ENCODE data around the gene SEZ6L. TPM values are rescaled to one million over a fixed set of nuclear protein-coding genes. Genes with fewer than 3 reads are reported as not detected.

The SEZ6L gene
- total and polyA plus RNA-seq, 9 donors, result 0.10 to 0.32 (median 0.15) TPM; not detected in 3

- H3K9me3 ChIP-seq, result no peaks in the 10 kb centered on the region
- TF ChIP-seq POLR2A (IDR thresholded peaks at IDR 0.05), result no peak
- TF ChIP-seq, protein P1, sequence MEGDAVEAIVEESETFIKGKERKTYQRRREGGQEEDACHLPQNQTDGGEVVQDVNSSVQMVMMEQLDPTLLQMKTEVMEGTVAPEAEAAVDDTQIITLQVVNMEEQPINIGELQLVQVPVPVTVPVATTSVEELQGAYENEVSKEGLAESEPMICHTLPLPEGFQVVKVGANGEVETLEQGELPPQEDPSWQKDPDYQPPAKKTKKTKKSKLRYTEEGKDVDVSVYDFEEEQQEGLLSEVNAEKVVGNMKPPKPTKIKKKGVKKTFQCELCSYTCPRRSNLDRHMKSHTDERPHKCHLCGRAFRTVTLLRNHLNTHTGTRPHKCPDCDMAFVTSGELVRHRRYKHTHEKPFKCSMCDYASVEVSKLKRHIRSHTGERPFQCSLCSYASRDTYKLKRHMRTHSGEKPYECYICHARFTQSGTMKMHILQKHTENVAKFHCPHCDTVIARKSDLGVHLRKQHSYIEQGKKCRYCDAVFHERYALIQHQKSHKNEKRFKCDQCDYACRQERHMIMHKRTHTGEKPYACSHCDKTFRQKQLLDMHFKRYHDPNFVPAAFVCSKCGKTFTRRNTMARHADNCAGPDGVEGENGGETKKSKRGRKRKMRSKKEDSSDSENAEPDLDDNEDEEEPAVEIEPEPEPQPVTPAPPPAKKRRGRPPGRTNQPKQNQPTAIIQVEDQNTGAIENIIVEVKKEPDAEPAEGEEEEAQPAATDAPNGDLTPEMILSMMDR (IDR thresholded peaks at IDR 0.05), result no peak
- TF ChIP-seq EP300 (IDR thresholded peaks at IDR 0.05), result no peak
- no peaks in the 10 kb centered on the region for H3K27me3 ChIP-seq
- no peak for DNase-seq
- H3K27ac ChIP-seq, result no peak overlapping the region
- H3K36me3 ChIP-seq, result no peaks in the 10 kb centered on the region
- no peaks in the 10 kb centered on the region for H3K4me1 ChIP-seq (ENCODE audit: insufficient read depth)
- WGBS, 3 donors, result 64 to 67% (median 65%) methylated on average over 5 of the region's 5 CpGs
- intact Hi-C loops (cut with DNase I), result no loop called here
- H3K4me3 ChIP-seq, result no peak overlapping the region
Measured at GRCh38 chr22:26251869-26252268, 82.6 kb downstream of the SEZ6L start.

DNA sequence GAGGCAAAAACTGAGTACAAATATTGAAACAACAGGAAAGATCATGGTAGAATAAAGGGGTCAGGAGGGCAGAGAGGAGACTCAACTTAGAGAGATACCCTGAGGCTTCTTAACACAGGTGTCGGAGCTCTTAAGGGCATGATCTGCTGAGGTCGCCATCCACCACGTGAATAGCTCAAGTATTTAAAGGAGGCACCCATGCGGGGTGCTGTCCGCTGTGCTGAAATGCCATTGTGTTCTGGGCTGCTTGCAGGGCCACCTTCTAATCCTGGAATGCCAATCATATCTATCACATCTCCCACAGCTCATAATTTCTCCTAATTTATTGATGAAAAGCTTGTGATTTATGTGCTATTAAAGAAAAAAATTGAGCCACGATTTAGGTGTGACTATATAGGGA lies 90.2 kb downstream of the SEZ6L start:
- DNase-seq, result no peak
- intact Hi-C loops (cut with DNase I), result no loop called here
- no peaks in the 10 kb centered on the region for H3K9me3 ChIP-seq
- no peaks in the 10 kb centered on the region for H3K27me3 ChIP-seq
- H3K36me3 ChIP-seq, result no peaks in the 10 kb centered on the region
- TF ChIP-seq EP300 (IDR thresholded peaks at IDR 0.05) (no peak), POLR2A (IDR thresholded peaks at IDR 0.05) (no peak)
- TF ChIP-seq, protein P1 (IDR thresholded peaks at IDR 0.05), result no peak
- H3K27ac ChIP-seq, result no peak overlapping the region
- H3K4me1 ChIP-seq (ENCODE audit: insufficient read depth), result no peaks in the 10 kb centered on the region
- no peak overlapping the region for H3K4me3 ChIP-seq
- WGBS, 3 donors, result 1 to 4% (median 2%) methylated on average over 6 of the region's 6 CpGs

GRCh38 chr22:26264162-26264561 lies 94.9 kb downstream of the SEZ6L start:
- H3K27me3 ChIP-seq, result no peaks in the 10 kb centered on the region
- TF ChIP-seq EP300 (IDR thresholded peaks at IDR 0.05) (no peak), POLR2A (IDR thresholded peaks at IDR 0.05) (no peak)
- TF ChIP-seq, protein P1 (IDR thresholded peaks at IDR 0.05), result no peak
- no peak overlapping the region for H3K4me3 ChIP-seq
- WGBS, 3 donors, result 36 to 70% (median 44%) methylated on average over 1 of the region's 1 CpG
- no peaks in the 10 kb centered on the region for H3K9me3 ChIP-seq
- no peak for DNase-seq
- no peaks in the 10 kb centered on the region for H3K36me3 ChIP-seq
- intact Hi-C loops (cut with DNase I), result no loop called here
- no peak overlapping the region for H3K27ac ChIP-seq
- no peaks in the 10 kb centered on the region for H3K4me1 ChIP-seq (ENCODE audit: insufficient read depth)

GRCh38 chr22:26265281-26265680 lies 96.0 kb downstream of the SEZ6L start:
- H3K4me3 ChIP-seq, result no peak overlapping the region
- intact Hi-C loops (cut with DNase I), result no loop called here
- WGBS, 3 donors, result 58 to 71% (median 65%) methylated on average over 7 of the region's 7 CpGs
- no peaks in the 10 kb centered on the region for H3K9me3 ChIP-seq
- no peaks in the 10 kb centered on the region for H3K36me3 ChIP-seq
- H3K4me1 ChIP-seq (ENCODE audit: insufficient read depth), result no peaks in the 10 kb centered on the region
- no peaks in the 10 kb centered on the region for H3K27me3 ChIP-seq
- H3K27ac ChIP-seq, result no peak overlapping the region
- TF ChIP-seq EP300 (IDR thresholded peaks at IDR 0.05), result no peak
- no peak for TF ChIP-seq POLR2A (IDR thresholded peaks at IDR 0.05)
- TF ChIP-seq, protein P1 (IDR thresholded peaks at IDR 0.05), result no peak
- DNase-seq, result no peak

Measured in ovary (tissue), 9 donors.